Breast epithelium (tissue), 3 donors: ENCODE measurements around the gene ADGRG1.

Experiments
- CTCF ChIP-seq, 3 donors: fragments of 450-650 bp; IDR thresholded peaks; one replicate each; pipeline ENCODE4 v1.5.1; 2016 to 2017; ENCODE audit warnings: antibody characterized with exemption in 3 of 3, mild to moderate bottlenecking in 3 of 3, moderate library complexity in 3 of 3
- POLR2A ChIP-seq: fragments of 450-650 bp; IDR thresholded peaks from one replicate; pipeline ENCODE4 v1.6.1; 2016; ENCODE audit warnings: antibody characterized with exemption, mild to moderate bottlenecking, moderate library complexity
- POLR2AphosphoS5 ChIP-seq, 3 donors: sonication (generic); formaldehyde crosslinking; IDR thresholded peaks; one replicate each; pipeline ENCODE4 v1.6.1; 2017; ENCODE audit warnings: antibody characterized with exemption in 3 of 3

- TF ChIP-seq POLR2A = no peak
- TF ChIP-seq CTCF (IDR thresholded peaks at IDR 0.05) = no peak
- no peak for TF ChIP-seq POLR2AphosphoS5 (IDR thresholded peaks at IDR 0.05)
These were observed 73.4 kb downstream of the ADGRG1 start for GRCh38 chr16:57701759-57702371.
